Neuronal stem cell (in vitro differentiated cells): ENCODE results near the gene LUZP2.

ENCODE experiments used
- DNase-seq: peaks from one replicate; pipeline ENCODE4 v3.0.0-alpha.2; 2013; ENCODE audit warnings: low spot score
- H2AFZ ChIP-seq: one replicate; pipeline ENCODE4 v1.6.1; 2013; ENCODE audit warnings: mild to moderate bottlenecking, low read length, inconsistent platforms
- H2AK5ac ChIP-seq: 2 replicates; pipeline ENCODE4 v1.6.1; 2013; ENCODE audit warnings: low read depth, mild to moderate bottlenecking, inconsistent platforms, low read length, moderate library complexity, mixed read lengths
- H2BK120ac ChIP-seq: 2 replicates; pipeline ENCODE4 v1.6.1; 2013; ENCODE audit warnings: low read depth, mild to moderate bottlenecking, inconsistent platforms, low read length, moderate library complexity, mixed read lengths
- H2BK12ac ChIP-seq: one replicate; pipeline ENCODE4 v1.6.1; 2013; ENCODE audit warnings: low read length, inconsistent platforms
- H2BK15ac ChIP-seq: 2 replicates; pipeline ENCODE4 v1.6.1; 2013; ENCODE audit warnings: mild to moderate bottlenecking, low read length, inconsistent platforms, mixed read lengths
- H2BK5ac ChIP-seq: one replicate; pipeline ENCODE4 v1.6.1; 2013; ENCODE audit warnings: inconsistent platforms, mild to moderate bottlenecking, low read length, moderate library complexity
- H3K14ac ChIP-seq: one replicate; pipeline ENCODE4 v1.6.1; 2013; ENCODE audit warnings: low read length, inconsistent platforms
- H3K18ac ChIP-seq: 2 replicates; pipeline ENCODE4 v1.6.1; 2013; ENCODE audit warnings: low read length, inconsistent platforms
- H3K23ac ChIP-seq: 2 replicates; pipeline ENCODE4 v1.6.1; 2013; ENCODE audit warnings: low read depth, mild to moderate bottlenecking, mixed read lengths, low read length, inconsistent platforms; ENCODE audit not compliant: poor library complexity
- H3K27ac ChIP-seq: replicated peaks from 3 replicates; pipeline ENCODE4 v1.5.1; 2013; ENCODE audit warnings: low read length, inconsistent platforms
- H3K27me3 ChIP-seq, 3 experiments: 2 replicates each; pipeline ENCODE4 v1.6.1; 2013; ENCODE audit warnings: low read length in 3 of 3, mild to moderate bottlenecking in 2 of 3, inconsistent platforms in 1 of 3, low read depth in 1 of 3, mixed read lengths in 1 of 3, moderate library complexity in 1 of 3; ENCODE audit not compliant: control insufficient read depth in 3 of 3, insufficient read depth in 3 of 3
- H3K36me3 ChIP-seq, 2 donors: replicated peaks in 1 of 2; 2 replicates each; pipeline ENCODE4 v1.6.1; 2013; ENCODE audit warnings: low read length in 2 of 2; ENCODE audit not compliant: control insufficient read depth in 2 of 2, insufficient read depth in 2 of 2
- H3K4ac ChIP-seq: 2 replicates; pipeline ENCODE4 v1.6.1; 2013; ENCODE audit warnings: inconsistent platforms, mild to moderate bottlenecking, low read length, moderate library complexity
- H3K4me1 ChIP-seq, 2 donors: 1 replicate in 1 of 2; 2 replicates in 1 of 2; pipeline ENCODE4 v1.6.1; 2013; ENCODE audit warnings: low read length in 2 of 2, low read depth in 1 of 2; ENCODE audit not compliant: control insufficient read depth in 2 of 2, insufficient read depth in 1 of 2
- H3K4me2 ChIP-seq: one replicate; pipeline ENCODE4 v1.6.1; 2013; ENCODE audit warnings: mild to moderate bottlenecking, low read length, inconsistent platforms; ENCODE audit not compliant: insufficient read depth, poor library complexity, severe bottlenecking
- H3K4me3 ChIP-seq, 2 donors: 2 replicates each; pipeline ENCODE4 v1.5.1; 2013; ENCODE audit warnings: low read length in 2 of 2, mild to moderate bottlenecking in 2 of 2, inconsistent platforms in 1 of 2, moderate library complexity in 1 of 2
- H3K79me1 ChIP-seq: one replicate; pipeline ENCODE4 v1.6.1; 2013; ENCODE audit warnings: low read depth, mild to moderate bottlenecking, inconsistent platforms, low read length, moderate library complexity
- H3K9ac ChIP-seq: one replicate; pipeline ENCODE4 v1.6.1; 2013; ENCODE audit warnings: mild to moderate bottlenecking, low read depth, low read length, inconsistent platforms; ENCODE audit not compliant: poor library complexity
- H3K9me3 ChIP-seq, 2 donors: replicated peaks in 1 of 2; 2 replicates each; pipeline versions ENCODE3 to v1.6.1; 2013; ENCODE audit warnings: low read length in 2 of 2, mild to moderate bottlenecking in 2 of 2, inconsistent platforms in 1 of 2, low read depth in 1 of 2, mixed read lengths in 1 of 2, moderate library complexity in 1 of 2; ENCODE audit not compliant: control insufficient read depth in 2 of 2, insufficient read depth in 1 of 2
- H4K8ac ChIP-seq: one replicate; pipeline ENCODE4 v1.6.1; 2013; ENCODE audit warnings: low read depth, mild to moderate bottlenecking, inconsistent platforms, low read length, moderate library complexity
- H4K91ac ChIP-seq: one replicate; pipeline ENCODE4 v1.6.1; 2013; ENCODE audit warnings: low read length, low read depth, mild to moderate bottlenecking, inconsistent platforms; ENCODE audit not compliant: poor library complexity
- WGBS, 2 donors: extraction: QIAGEN DNeasy Blood & Tissue Kit; methylation state at CpG; one replicate each; pipeline ENCODE4 v1.1.7; 2013; ENCODE audit warnings: missing lambda C conversion rate in 2 of 2, mixed read lengths in 1 of 2; ENCODE audit not compliant: insufficient read length in 2 of 2, insufficient replicate concordance in 1 of 2; ENCODE audit errors: extremely low coverage in 2 of 2; 5-methylcytosine and 5-hydroxymethylcytosine counted together

The LUZP2 gene

DNA sequence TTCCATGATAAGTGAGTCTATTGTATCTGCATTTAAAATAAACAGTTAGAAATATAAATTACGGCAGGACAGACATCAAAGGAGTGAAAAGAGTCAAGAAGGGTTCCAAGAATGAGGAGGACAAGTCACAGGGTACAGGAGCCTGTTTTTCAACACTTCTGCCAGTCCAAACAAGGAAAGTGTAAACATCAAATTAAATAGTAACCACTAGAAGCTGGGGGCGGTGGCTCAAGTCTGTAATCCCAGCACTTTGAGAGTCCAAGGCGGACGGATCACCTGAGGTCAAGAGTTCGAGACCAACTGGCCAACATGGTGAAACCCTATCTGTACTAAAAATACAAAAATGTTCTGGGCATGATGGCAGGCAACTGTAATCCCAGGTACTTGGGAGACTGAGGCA, 219.6 kb downstream of the LUZP2 start:
- no CpG with 5 or more reads among the region's 5 CpGs for WGBS, 2 donors
- no peak overlapping the region for H4K8ac ChIP-seq
- H2AK5ac ChIP-seq, result no peak overlapping the region
- H2BK12ac ChIP-seq, result no peak overlapping the region
- no peaks in the 10 kb centered on the region for H3K4me1 ChIP-seq
- H2BK15ac ChIP-seq, result no peak overlapping the region
- H3K36me3 ChIP-seq, result no peaks in the 10 kb centered on the region
- no peak overlapping the region for H3K4me3 ChIP-seq
- no peak overlapping the region for H2BK5ac ChIP-seq
- no peak overlapping the region for H3K4ac ChIP-seq
- H3K4me2 ChIP-seq, result no peak overlapping the region
- H2AFZ ChIP-seq, result no peak overlapping the region
- no peak overlapping the region for H3K23ac ChIP-seq
- no peak overlapping the region for H4K91ac ChIP-seq
- H3K27me3 ChIP-seq, result no peaks in the 10 kb centered on the region
- H3K9me3 ChIP-seq, result no peaks in the 10 kb centered on the region
- H3K79me1 ChIP-seq, result no peaks in the 10 kb centered on the region
- H3K18ac ChIP-seq, result no peak overlapping the region
- H3K14ac ChIP-seq, result no peak overlapping the region
- no peak for DNase-seq
- no peak overlapping the region for H2BK120ac ChIP-seq
- no peak overlapping the region for H3K27ac ChIP-seq
- H3K9ac ChIP-seq, result no peak overlapping the region

GRCh38 chr11:24723231-24723630, 226.4 kb downstream of the LUZP2 start:
- Histone ChIP-seq H3K36me3 (no peaks in the 10 kb centered on the region), H3K18ac (no peak overlapping the region), H4K8ac (no peak overlapping the region), H3K4ac (no peak overlapping the region), H3K23ac (no peak overlapping the region), H3K27ac (no peak overlapping the region), H3K9me3 (no peaks in the 10 kb centered on the region), H3K9ac (no peak overlapping the region), H2BK120ac (no peak overlapping the region), H3K79me1 (no peaks in the 10 kb centered on the region), H4K91ac (no peak overlapping the region), H3K4me2 (no peak overlapping the region), H3K4me3 (no peak overlapping the region), H2AFZ (no peak overlapping the region), H2BK12ac (no peak overlapping the region), H2BK15ac (no peak overlapping the region), H2AK5ac (no peak overlapping the region), H3K4me1 (no peaks in the 10 kb centered on the region), H3K14ac (no peak overlapping the region), H3K27me3 (no peaks in the 10 kb centered on the region), H2BK5ac (no peak overlapping the region)
- WGBS, 2 donors, result no CpG with 5 or more reads among the region's 5 CpGs
- no peak for DNase-seq

DNA sequence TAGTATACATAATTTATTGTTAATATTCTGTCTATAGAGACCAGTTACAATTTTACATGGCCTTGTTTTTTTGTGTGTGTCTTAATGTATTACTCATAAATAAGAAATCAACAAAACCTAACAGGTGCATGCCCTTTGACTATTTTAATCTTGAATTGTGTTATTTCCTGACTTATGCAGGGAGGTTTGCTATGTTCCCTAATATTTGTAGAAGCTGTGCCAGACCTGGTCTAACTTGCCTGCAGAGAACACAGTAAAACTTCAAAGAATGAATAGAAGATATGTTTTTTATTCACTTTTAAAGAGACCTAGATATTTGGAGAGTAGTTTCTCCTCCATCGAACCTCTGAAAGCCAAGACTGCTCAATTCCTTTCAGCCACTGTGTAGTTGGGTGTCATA, 234.7 kb downstream of the LUZP2 start:
- no peak overlapping the region for H3K14ac ChIP-seq
- no peak overlapping the region for H2BK12ac ChIP-seq
- H3K36me3 ChIP-seq, result no peaks in the 10 kb centered on the region
- H3K27me3 ChIP-seq, result no peaks in the 10 kb centered on the region
- no peak overlapping the region for H3K4me2 ChIP-seq
- H2AK5ac ChIP-seq, result no peak overlapping the region
- DNase-seq, result no peak
- no peak overlapping the region for H3K4ac ChIP-seq
- no CpG with 5 or more reads among the region's 1 CpG for whole genome bisulfite sequencing, 2 donors
- no peak overlapping the region for H3K27ac ChIP-seq
- H4K91ac ChIP-seq, result no peak overlapping the region
- no peak overlapping the region for H3K9ac ChIP-seq
- no peak overlapping the region for H2AFZ ChIP-seq
- no peak overlapping the region for H2BK15ac ChIP-seq
- H3K79me1 ChIP-seq, result no peaks in the 10 kb centered on the region
- no peak overlapping the region for H3K4me3 ChIP-seq
- H3K9me3 ChIP-seq, result no peaks in the 10 kb centered on the region
- no peak overlapping the region for H4K8ac ChIP-seq
- H2BK5ac ChIP-seq, result no peak overlapping the region
- H3K4me1 ChIP-seq, result no peaks in the 10 kb centered on the region
- no peak overlapping the region for H3K23ac ChIP-seq
- H2BK120ac ChIP-seq, result no peak overlapping the region
- H3K18ac ChIP-seq, result no peak overlapping the region

DNA sequence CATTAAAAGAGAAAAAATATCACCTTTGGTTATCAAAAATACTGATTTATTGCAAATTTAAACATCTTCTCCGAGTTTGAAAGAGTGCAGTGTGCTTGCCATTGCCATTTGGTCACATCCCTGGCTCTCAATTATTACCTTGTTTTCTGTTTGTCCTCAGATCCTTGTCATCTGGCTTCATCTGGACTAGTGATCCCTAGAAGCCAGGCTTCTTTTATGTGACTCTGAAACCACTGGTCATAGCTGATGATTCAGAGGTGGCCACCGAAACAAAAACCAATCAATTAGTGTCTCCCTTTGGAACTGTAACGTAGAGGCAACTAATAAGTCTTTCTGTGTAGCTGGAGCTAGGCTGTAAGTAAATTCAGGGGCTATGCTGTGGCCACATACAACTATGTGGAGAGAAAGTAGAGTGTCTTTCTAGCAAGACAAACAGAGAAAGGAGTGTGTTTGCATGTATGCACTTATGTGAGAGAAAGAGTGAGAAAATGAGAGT, 237.9 kb downstream of the LUZP2 start:
- H2BK15ac ChIP-seq, result no peak overlapping the region
- no peak overlapping the region for H3K4me3 ChIP-seq
- no peak overlapping the region for H2BK12ac ChIP-seq
- H4K8ac ChIP-seq, result no peak overlapping the region
- H3K4me2 ChIP-seq, result no peak overlapping the region
- no peak overlapping the region for H3K14ac ChIP-seq
- H2AK5ac ChIP-seq, result no peak overlapping the region
- H3K23ac ChIP-seq, result no peak overlapping the region
- H3K4ac ChIP-seq, result no peak overlapping the region
- H3K18ac ChIP-seq, result no peak overlapping the region
- H3K79me1 ChIP-seq, result no peaks in the 10 kb centered on the region
- no peak overlapping the region for H2BK120ac ChIP-seq
- H3K9me3 ChIP-seq, result no peaks in the 10 kb centered on the region
- H3K27ac ChIP-seq, result no peak overlapping the region
- no peaks in the 10 kb centered on the region for H3K27me3 ChIP-seq
- no CpG with 5 or more reads among the region's 3 CpGs for WGBS, 2 donors
- H3K9ac ChIP-seq, result no peak overlapping the region
- DNase-seq, result no peak
- no peak overlapping the region for H2AFZ ChIP-seq
- H3K36me3 ChIP-seq, result no peaks in the 10 kb centered on the region
- H4K91ac ChIP-seq, result no peak overlapping the region
- H2BK5ac ChIP-seq, result no peak overlapping the region
- no peaks in the 10 kb centered on the region for H3K4me1 ChIP-seq
